Brain microvascular endothelial cell (primary cell): ENCODE measurements around the gene CAPN12.

ENCODE experiments used
- DNase-seq: peaks from one replicate; pipeline ENCODE4 v3.0.0-alpha.2; 2020
- H3K27ac ChIP-seq: fragments of 250-450 bp; sonication (Bioruptor Pico); 2 replicates; pipeline ENCODE4 v1.5.1; 2020; ENCODE audit warnings: mild to moderate bottlenecking, moderate library complexity
- H3K27me3 ChIP-seq: fragments of 250-450 bp; sonication (Bioruptor Pico); replicated peaks from 2 replicates; pipeline ENCODE4 v1.5.1; 2020; ENCODE audit warnings: mild to moderate bottlenecking
- H3K36me3 ChIP-seq: fragments of 250-450 bp; sonication (Bioruptor Pico); replicated peaks from 2 replicates; pipeline ENCODE4 v1.5.1; 2020; ENCODE audit warnings: mild to moderate bottlenecking
- H3K4me3 ChIP-seq: 2 replicates; pipeline ENCODE4 v1.5.1; 2011; ENCODE audit warnings: low read depth, mild to moderate bottlenecking, control low read depth, low read length, moderate library complexity
- in situ Hi-C: cut with HindIII; loops from 2 replicates; pipeline ENCODE4 v1.10.0; 2017; ENCODE audit warnings: low sequenced_read_pairs, low pct_ligation_motif_present
- TF ChIP-seq, protein P1 (sequence below): IDR thresholded peaks from 2 replicates; pipeline ENCODE4 v1.5.1; 2011; ENCODE audit warnings: low read depth, mild to moderate bottlenecking, moderate library complexity, low read length, control low read depth, inconsistent platforms; ENCODE audit errors: missing control alignments

Gene CAPN12

DNA sequence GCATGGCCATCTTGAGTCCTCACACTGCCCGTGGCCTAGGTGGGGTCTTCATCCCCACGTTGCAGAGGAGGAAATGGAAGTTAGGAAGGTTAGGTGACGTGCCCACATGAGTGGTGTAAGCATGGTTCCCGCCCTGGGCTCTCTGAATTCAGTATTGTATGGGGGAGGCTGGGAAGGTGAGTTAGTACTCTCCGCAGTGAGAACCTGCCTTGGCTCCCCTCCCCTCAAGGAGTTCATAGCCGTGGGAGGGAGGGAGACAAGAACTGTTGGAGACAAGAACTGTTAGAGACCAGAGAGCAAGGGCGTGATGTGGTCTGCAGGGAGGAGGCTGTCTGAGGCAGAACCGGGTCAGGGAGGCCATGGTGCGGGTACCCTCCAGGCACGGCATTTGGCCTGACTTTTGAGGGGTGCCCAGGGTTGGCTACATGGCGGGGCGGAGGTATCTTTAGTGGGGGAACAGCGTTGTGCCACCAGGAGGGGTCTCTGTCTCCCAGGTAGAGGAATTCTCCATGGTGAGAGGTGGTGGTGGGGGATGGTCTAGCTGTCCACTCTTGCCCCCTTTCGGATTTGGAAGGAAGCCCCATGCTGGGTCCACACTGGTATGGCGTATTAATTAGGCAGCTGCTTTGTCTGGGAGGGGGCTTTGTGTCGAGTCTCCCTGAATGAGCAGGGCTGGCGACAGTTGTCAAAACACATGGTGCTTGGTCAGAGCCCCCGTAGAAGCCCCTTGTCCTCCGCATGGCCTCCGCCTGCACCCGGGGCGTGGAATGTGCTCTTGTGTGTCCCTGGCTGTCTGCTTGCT lies 45.8 kb downstream of the CAPN12 start:
- peaks cover 49% of the 10 kb centered on the region for H3K36me3 ChIP-seq
- no peak for DNase-seq
- in situ Hi-C loops = no loop called here
- H3K27ac ChIP-seq = no peak overlapping the region
- no peaks in the 10 kb centered on the region for H3K27me3 ChIP-seq
- TF ChIP-seq, protein P1, sequence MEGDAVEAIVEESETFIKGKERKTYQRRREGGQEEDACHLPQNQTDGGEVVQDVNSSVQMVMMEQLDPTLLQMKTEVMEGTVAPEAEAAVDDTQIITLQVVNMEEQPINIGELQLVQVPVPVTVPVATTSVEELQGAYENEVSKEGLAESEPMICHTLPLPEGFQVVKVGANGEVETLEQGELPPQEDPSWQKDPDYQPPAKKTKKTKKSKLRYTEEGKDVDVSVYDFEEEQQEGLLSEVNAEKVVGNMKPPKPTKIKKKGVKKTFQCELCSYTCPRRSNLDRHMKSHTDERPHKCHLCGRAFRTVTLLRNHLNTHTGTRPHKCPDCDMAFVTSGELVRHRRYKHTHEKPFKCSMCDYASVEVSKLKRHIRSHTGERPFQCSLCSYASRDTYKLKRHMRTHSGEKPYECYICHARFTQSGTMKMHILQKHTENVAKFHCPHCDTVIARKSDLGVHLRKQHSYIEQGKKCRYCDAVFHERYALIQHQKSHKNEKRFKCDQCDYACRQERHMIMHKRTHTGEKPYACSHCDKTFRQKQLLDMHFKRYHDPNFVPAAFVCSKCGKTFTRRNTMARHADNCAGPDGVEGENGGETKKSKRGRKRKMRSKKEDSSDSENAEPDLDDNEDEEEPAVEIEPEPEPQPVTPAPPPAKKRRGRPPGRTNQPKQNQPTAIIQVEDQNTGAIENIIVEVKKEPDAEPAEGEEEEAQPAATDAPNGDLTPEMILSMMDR = no peak
- no peak overlapping the region for H3K4me3 ChIP-seq

DNA sequence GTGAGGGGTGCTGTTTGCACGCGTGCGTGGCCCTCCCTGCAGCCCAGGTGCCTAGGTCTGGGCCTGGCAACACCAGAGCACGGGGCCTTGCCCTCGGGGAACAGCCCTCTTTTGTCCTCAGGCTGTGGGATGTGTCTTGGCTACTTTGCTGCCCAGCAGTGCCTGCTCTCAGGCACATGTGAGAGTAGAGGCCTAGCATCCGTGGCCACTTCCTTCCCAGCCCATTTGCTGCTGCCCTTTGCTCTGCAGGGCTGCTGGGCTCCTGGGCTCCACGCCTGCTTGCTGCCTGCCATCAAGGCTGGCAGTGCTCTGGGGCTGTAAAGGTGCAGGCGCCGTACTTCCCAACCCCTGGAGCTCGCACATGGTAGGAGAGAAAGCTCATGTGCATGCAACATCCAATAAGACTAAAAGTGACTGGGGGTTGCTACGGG lies 46.6 kb downstream of the CAPN12 start:
- Histone ChIP-seq H3K27ac (no peak overlapping the region), H3K36me3 (peaks cover 46% of the 10 kb centered on the region), H3K27me3 (no peaks in the 10 kb centered on the region), H3K4me3 (no peak overlapping the region)
- TF ChIP-seq, protein P1 = no peak
- in situ Hi-C loops = no loop called here
- DNase-seq = no peak

DNA sequence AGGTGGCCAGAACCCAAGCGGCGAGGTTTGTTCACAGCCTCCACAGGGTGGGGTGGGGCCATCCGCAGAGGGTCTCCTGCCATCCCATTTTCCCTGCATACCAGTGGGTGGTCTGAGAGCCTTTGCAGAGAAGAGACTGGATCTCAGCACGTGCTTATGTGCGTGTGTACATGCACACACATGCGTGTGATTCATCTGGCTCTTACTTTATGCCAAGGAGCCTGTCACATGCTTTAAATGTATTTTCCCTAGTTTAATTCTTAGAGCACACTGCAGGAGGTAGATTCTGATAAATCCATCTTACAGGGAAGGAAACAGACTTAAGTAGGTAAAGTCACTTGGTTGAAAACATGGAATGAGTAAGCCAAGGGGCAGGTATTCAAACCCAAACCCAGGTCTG lies 47.1 kb downstream of the CAPN12 start:
- peaks cover 44% of the 10 kb centered on the region for H3K36me3 ChIP-seq
- TF ChIP-seq, protein P1 = no peak
- H3K4me3 ChIP-seq = no peak overlapping the region
- DNase-seq = no peak
- no peaks in the 10 kb centered on the region for H3K27me3 ChIP-seq
- no peak overlapping the region for H3K27ac ChIP-seq
- in situ Hi-C loops = no loop called here

DNA sequence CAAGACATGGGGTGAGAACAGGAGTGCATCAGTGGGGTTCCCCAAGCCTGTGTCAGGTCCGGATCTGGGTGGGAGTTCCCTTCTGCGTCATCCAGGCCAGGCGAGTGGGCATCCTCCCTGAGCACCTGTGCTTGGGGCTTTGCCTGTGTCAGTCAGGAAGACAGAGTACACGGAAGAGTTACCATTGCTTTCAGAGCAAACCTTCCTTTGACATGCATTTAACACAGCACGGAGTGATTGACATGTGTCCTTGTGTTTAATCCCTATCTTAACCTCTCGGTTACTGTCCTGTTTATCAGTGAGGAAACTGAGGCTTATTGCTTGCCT lies 47.6 kb downstream of the CAPN12 start:
- H3K27ac ChIP-seq = no peak overlapping the region
- H3K27me3 ChIP-seq = no peaks in the 10 kb centered on the region
- in situ Hi-C loops = no loop called here
- DNase-seq = no peak
- TF ChIP-seq, protein P1 = no peak
- peaks cover 39% of the 10 kb centered on the region for H3K36me3 ChIP-seq
- no peak overlapping the region for H3K4me3 ChIP-seq

DNA sequence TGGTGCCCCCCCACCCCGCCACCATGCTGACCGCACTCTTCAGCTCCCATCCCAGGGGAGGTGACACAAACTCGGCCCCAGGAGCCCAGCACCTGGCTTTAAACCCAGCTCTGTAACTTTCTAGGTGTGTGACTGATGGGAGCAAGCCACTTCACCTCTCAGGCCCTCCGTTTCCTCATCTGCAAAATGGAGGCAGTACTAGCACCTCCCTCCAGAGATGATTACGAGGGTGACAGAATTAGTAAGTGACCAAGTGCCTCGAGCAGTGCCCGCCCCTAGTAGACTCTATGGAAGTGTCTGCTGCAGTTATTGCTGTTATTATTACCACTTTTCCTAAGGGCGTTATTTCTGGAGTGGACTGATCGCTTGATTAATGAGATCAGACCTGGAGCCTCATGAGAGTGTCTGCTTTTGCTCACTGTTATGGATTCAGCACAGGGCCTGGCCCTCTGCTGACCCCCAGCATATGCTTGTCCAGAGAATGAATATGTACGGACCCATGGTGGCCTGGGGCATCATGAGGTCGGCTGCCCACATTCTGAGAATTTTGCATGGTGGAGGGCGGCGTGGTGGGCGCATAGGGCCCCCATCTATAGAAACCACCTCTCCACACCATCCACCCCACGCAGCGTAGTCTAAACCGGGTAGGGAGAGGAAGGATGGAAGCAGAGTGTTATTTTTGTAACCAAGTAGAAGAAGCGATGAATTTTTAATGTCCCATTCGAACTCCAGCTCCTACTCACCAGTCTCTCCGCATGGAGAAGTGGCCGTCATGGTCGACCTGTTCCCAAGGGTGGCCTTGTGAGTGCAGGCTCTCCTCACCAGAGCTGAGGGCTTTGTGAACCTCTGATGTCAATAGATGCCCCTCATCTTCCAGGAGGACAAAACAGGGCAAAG lies 48.2 kb downstream of the CAPN12 start:
- H3K27me3 ChIP-seq = no peaks in the 10 kb centered on the region
- DNase-seq = no peak
- H3K36me3 ChIP-seq = peaks cover 32% of the 10 kb centered on the region

More for the DNA sequence above, 48.2 kb downstream of the CAPN12 start:
- TF ChIP-seq, protein P1 = no peak
- in situ Hi-C loops = no loop called here
- no peak overlapping the region for H3K4me3 ChIP-seq
- H3K27ac ChIP-seq = no peak overlapping the region
